ENCODE data around the gene GDF10. TPM values are rescaled to one million over a fixed set of nuclear protein-coding genes. Genes with fewer than 3 reads are reported as not detected.

GDF10 gene
- total RNA-seq, 1 experiment from 2014 or later: 0.20 TPM

DNA sequence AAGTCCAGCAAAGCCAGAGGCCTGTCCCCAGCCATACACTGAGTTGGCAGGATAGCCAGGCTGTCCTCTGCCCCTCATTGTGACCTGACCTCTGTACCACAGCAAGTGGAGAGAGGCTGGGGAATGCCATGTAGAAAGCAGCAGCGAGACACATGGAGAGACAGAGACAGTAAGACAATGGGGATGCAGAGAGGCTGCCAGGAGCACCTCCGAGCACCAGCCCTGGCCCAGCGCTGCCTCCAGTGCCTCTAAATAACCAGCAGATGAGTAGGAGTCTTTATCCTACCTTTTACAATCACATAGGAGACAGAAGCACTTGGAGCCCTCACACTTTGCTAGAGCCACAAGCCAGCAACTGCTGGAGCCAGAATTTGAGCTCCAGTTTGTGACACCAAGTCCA is 30.4 kb downstream of the GDF10 start:
- H3K4me2 ChIP-seq (ENCODE audit: insufficient read depth, insufficient read length, low read length): no peak overlapping the region
- H3T11ph ChIP-seq (ENCODE audit: low read length): no peak overlapping the region
- H3K27me3 ChIP-seq (ENCODE audit: insufficient read depth, low read length): no peaks in the 10 kb centered on the region
- Mint-ChIP-seq H3K4me1 (no peaks in the 10 kb centered on the region; a peak in 1 of 4 replicates), H3K27me3 (ENCODE audit: low read depth) (peaks cover 2% of the 10 kb centered on the region; the same call in 1 of the 2 replicates), H3K36me3 (ENCODE audit: insufficient read depth in 1 of 3, low read depth in 3 of 3) (no peaks in the 10 kb centered on the region), H3K27ac (no peak overlapping the region), H3K4me3 (no peak overlapping the region), H3K9me3 (peaks cover 0 to 2% of the 10 kb centered on the region in 2 experiments; a peak in 2 of 5 replicates)
- H4K5ac ChIP-seq (ENCODE audit: insufficient read length, low read depth, low read length): no peak overlapping the region
- H3K9ac ChIP-seq (ENCODE audit: extremely low read depth, insufficient read length, low read length): no peak overlapping the region
- H3K18ac ChIP-seq (ENCODE audit: insufficient read length, low read depth, low read length): no peak overlapping the region
- no CpG with 5 or more reads among the region's 3 CpGs for WGBS (ENCODE audit: extremely low coverage, insufficient read length, low lambda C conversion rate)
- no peak for DNase-seq
- no peak overlapping the region for H2BK20ac ChIP-seq (ENCODE audit: low read depth, low read length, poor library complexity, severe bottlenecking)
- no peaks in the 10 kb centered on the region for H3K79me2 ChIP-seq (ENCODE audit: insufficient read depth, low read length)
- no peaks in the 10 kb centered on the region for H3K23me2 ChIP-seq (ENCODE audit: insufficient read length, low read depth, low read length, poor library complexity, severe bottlenecking)
- H3K56ac ChIP-seq (ENCODE audit: insufficient read length, low read depth, low read length): no peak overlapping the region
- TF ChIP-seq, protein P1, sequence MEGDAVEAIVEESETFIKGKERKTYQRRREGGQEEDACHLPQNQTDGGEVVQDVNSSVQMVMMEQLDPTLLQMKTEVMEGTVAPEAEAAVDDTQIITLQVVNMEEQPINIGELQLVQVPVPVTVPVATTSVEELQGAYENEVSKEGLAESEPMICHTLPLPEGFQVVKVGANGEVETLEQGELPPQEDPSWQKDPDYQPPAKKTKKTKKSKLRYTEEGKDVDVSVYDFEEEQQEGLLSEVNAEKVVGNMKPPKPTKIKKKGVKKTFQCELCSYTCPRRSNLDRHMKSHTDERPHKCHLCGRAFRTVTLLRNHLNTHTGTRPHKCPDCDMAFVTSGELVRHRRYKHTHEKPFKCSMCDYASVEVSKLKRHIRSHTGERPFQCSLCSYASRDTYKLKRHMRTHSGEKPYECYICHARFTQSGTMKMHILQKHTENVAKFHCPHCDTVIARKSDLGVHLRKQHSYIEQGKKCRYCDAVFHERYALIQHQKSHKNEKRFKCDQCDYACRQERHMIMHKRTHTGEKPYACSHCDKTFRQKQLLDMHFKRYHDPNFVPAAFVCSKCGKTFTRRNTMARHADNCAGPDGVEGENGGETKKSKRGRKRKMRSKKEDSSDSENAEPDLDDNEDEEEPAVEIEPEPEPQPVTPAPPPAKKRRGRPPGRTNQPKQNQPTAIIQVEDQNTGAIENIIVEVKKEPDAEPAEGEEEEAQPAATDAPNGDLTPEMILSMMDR (conservative IDR thresholded peaks at IDR 0.05): no peak
- H4K91ac ChIP-seq (ENCODE audit: insufficient read length, low read depth, low read length): no peak overlapping the region
- H3K4ac ChIP-seq (ENCODE audit: low read depth, low read length): no peak overlapping the region
- no peaks in the 10 kb centered on the region for H3K4me1 ChIP-seq (ENCODE audit: insufficient read depth, low read length)
- H3K79me1 ChIP-seq (ENCODE audit: insufficient read depth, low read depth, low read length, poor library complexity, severe bottlenecking): no peaks in the 10 kb centered on the region
- no peak overlapping the region; the same call in 1 of the 2 replicates for H3K14ac ChIP-seq (ENCODE audit: insufficient read depth, low read length)
- no peak overlapping the region for H2BK12ac ChIP-seq (ENCODE audit: insufficient read length, low read depth, low read length)
- no peak overlapping the region for H4K8ac ChIP-seq (replicated peaks; ENCODE audit: insufficient read length, low read depth, low read length)
- H3K27ac ChIP-seq (ENCODE audit: insufficient read length, low read depth, low read length): no peak overlapping the region
- H2BK5ac ChIP-seq (ENCODE audit: insufficient read length, low read length): no peak overlapping the region
- no peaks in the 10 kb centered on the region for H4K20me1 ChIP-seq (ENCODE audit: control insufficient read depth, insufficient read depth, insufficient read length)
- H3K9me3 ChIP-seq (ENCODE audit: control insufficient read depth, low read depth, low read length): no peaks in the 10 kb centered on the region
- H2BK15ac ChIP-seq (ENCODE audit: low read depth, low read length): no peak overlapping the region
- no peak overlapping the region for H2AK5ac ChIP-seq (ENCODE audit: insufficient read length, low read length)
- no peak overlapping the region for H2AFZ ChIP-seq (ENCODE audit: low read length)
- H2BK120ac ChIP-seq (ENCODE audit: low read depth, low read length, poor library complexity, severe bottlenecking): no peak overlapping the region
- no peak overlapping the region for H3K23ac ChIP-seq (ENCODE audit: insufficient read length, low read depth, low read length)
